ENCODE measurements around the gene MUC5B.

DNA sequence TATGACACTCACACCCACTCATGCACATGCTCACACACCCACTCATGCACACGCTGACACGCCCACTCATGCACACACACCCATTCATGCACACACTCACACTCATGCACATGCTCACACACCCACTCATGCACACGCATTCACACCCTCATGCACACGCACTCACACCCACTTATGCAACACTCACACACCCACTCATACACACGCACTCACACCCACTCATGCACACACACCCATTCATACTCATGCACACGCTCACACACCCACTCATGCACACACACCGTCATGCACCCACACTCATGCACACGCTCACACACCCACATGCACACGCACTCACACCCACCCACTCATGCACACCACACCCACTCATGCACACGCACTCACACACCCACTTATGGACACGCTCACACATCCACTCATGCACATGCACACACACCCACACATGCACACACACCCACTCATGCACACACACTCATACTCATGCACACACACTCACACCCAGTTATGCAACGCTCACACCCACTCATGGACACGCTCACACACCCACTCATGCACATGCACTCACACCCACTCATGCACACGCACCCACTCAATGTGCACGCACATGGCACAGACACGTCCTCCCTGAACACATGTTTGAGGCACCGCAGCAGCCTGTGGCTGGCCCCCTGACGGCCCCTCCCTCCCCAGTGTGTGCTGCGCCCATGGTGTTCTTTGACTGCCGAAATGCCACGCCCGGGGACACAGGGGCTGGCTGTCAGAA, 47.2 kb upstream of the MUC5B start:
- no peak for TF ChIP-seq ZNF530 (CRISPR knock-in tag; IDR thresholded peaks at IDR 0.05; ENCODE audit: low read depth)
- TF ChIP-seq, protein P1, sequence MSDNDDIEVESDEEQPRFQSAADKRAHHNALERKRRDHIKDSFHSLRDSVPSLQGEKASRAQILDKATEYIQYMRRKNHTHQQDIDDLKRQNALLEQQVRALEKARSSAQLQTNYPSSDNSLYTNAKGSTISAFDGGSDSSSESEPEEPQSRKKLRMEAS (IDR thresholded peaks at IDR 0.05): no peak
- TF ChIP-seq, protein P2, sequence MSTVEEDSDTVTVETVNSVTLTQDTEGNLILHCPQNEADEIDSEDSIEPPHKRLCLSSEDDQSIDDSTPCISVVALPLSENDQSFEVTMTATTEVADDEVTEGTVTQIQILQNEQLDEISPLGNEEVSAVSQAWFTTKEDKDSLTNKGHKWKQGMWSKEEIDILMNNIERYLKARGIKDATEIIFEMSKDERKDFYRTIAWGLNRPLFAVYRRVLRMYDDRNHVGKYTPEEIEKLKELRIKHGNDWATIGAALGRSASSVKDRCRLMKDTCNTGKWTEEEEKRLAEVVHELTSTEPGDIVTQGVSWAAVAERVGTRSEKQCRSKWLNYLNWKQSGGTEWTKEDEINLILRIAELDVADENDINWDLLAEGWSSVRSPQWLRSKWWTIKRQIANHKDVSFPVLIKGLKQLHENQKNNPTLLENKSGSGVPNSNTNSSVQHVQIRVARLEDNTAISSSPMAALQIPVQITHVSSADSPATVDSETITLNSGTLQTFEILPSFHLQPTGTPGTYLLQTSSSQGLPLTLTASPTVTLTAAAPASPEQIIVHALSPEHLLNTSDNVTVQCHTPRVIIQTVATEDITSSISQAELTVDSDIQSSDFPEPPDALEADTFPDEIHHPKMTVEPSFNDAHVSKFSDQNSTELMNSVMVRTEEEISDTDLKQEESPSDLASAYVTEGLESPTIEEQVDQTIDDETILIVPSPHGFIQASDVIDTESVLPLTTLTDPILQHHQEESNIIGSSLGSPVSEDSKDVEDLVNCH (CRISPR knock-in tag; IDR thresholded peaks at IDR 0.05): no peak
- no peak for TF ChIP-seq ZBTB21 (CRISPR knock-in tag; IDR thresholded peaks at IDR 0.05)
- TF ChIP-seq, protein P3, sequence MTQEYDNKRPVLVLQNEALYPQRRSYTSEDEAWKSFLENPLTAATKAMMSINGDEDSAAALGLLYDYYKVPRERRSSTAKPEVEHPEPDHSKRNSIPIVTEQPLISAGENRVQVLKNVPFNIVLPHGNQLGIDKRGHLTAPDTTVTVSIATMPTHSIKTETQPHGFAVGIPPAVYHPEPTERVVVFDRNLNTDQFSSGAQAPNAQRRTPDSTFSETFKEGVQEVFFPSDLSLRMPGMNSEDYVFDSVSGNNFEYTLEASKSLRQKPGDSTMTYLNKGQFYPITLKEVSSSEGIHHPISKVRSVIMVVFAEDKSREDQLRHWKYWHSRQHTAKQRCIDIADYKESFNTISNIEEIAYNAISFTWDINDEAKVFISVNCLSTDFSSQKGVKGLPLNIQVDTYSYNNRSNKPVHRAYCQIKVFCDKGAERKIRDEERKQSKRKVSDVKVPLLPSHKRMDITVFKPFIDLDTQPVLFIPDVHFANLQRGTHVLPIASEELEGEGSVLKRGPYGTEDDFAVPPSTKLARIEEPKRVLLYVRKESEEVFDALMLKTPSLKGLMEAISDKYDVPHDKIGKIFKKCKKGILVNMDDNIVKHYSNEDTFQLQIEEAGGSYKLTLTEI (CRISPR knock-in tag; conservative IDR thresholded peaks at IDR 0.05): no peak
- no peak for TF ChIP-seq RFXAP (CRISPR knock-in tag; IDR thresholded peaks at IDR 0.05; ENCODE audit: borderline replicate concordance)
- TF ChIP-seq ZNF839 (CRISPR knock-in tag; IDR thresholded peaks at IDR 0.05; ENCODE audit: borderline replicate concordance): no peak
- no peak for TF ChIP-seq GABPA (IDR thresholded peaks at IDR 0.05; ENCODE audit: low read depth, low read length)
- TF ChIP-seq GABPA (CRISPR knock-in tag; IDR thresholded peaks at IDR 0.05; ENCODE audit: low read depth): no peak
- TF ChIP-seq HMG20A (CRISPR knock-in tag; IDR thresholded peaks at IDR 0.05; ENCODE audit: borderline replicate concordance): no peak
- TF ChIP-seq TCF12 (IDR thresholded peaks at IDR 0.05): no peak
- no peak for TF ChIP-seq TCF12 (CRISPR knock-in tag; IDR thresholded peaks at IDR 0.05)
- TF ChIP-seq CREM (IDR thresholded peaks at IDR 0.05): no peak
- no peak for TF ChIP-seq CREM (CRISPR knock-in tag; IDR thresholded peaks at IDR 0.05)
- no peak for TF ChIP-seq SUZ12 (IDR thresholded peaks at IDR 0.05; ENCODE audit: low read depth, low read length)
- TF ChIP-seq, protein P4, sequence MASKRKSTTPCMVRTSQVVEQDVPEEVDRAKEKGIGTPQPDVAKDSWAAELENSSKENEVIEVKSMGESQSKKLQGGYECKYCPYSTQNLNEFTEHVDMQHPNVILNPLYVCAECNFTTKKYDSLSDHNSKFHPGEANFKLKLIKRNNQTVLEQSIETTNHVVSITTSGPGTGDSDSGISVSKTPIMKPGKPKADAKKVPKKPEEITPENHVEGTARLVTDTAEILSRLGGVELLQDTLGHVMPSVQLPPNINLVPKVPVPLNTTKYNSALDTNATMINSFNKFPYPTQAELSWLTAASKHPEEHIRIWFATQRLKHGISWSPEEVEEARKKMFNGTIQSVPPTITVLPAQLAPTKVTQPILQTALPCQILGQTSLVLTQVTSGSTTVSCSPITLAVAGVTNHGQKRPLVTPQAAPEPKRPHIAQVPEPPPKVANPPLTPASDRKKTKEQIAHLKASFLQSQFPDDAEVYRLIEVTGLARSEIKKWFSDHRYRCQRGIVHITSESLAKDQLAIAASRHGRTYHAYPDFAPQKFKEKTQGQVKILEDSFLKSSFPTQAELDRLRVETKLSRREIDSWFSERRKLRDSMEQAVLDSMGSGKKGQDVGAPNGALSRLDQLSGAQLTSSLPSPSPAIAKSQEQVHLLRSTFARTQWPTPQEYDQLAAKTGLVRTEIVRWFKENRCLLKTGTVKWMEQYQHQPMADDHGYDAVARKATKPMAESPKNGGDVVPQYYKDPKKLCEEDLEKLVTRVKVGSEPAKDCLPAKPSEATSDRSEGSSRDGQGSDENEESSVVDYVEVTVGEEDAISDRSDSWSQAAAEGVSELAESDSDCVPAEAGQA (IDR thresholded peaks at IDR 0.05; ENCODE audit: low read depth): no peak
- TF ChIP-seq, protein P4 (CRISPR knock-in tag; IDR thresholded peaks at IDR 0.05; ENCODE audit: borderline replicate concordance): no peak

Measured in HepG2 (cell line).